Hypothalamus (tissue), 51 donors: ENCODE measurements around the gene TYSND1.
"Not testable (repeated sequence)": the region's sequence is repeated elsewhere in the genome, so short reads cannot be mapped to it uniquely, and the experiment has no call there.

ENCODE experiments used
- DNase-seq, 51 donors: peaks; one replicate each; lab custom pipeline; 2025; lab: John Stamatoyannopoulos, UW

The TYSND1 gene

GRCh38 chr10:70112071-70112470 lies 34.4 kb downstream of the TYSND1 start:
- no peak for DNase-seq

GRCh38 chr10:70111496-70111895 lies 35.0 kb downstream of the TYSND1 start:
- DNase-seq = no peak

- no peak for DNase-seq
These were observed 37.3 kb downstream of the TYSND1 start for GRCh38 chr10:70109064-70109729.

- DNase-seq = no peak
These were observed 39.3 kb downstream of the TYSND1 start for GRCh38 chr10:70106958-70107791.

GRCh38 chr10:70101668-70102067 lies 44.8 kb downstream of the TYSND1 start:
- no peak for DNase-seq

- not testable (repeated sequence) for DNase-seq
These were observed 45.4 kb downstream of the TYSND1 start for GRCh38 chr10:70101068-70101562.

GRCh38 chr10:70098271-70098670 lies 48.2 kb downstream of the TYSND1 start:
- DNase-seq = no peak

GRCh38 chr10:70097459-70097858 lies 49.0 kb downstream of the TYSND1 start:
- no peak for DNase-seq

GRCh38 chr10:70096705-70097420 lies 49.6 kb downstream of the TYSND1 start:
- no peak for DNase-seq

- DNase-seq = no peak
These were observed 50.3 kb downstream of the TYSND1 start for GRCh38 chr10:70096016-70096704.

GRCh38 chr10:70094250-70094649 lies 52.2 kb downstream of the TYSND1 start:
- DNase-seq = no peak

GRCh38 chr10:70093335-70093944 lies 53.1 kb downstream of the TYSND1 start:
- no peak for DNase-seq

GRCh38 chr10:70092389-70092718 lies 54.1 kb downstream of the TYSND1 start:
- DNase-seq = no peak

- DNase-seq = no peak
These were observed 55.5 kb downstream of the TYSND1 start for GRCh38 chr10:70090951-70091350.

- no peak for DNase-seq
These were observed 56.5 kb downstream of the TYSND1 start for GRCh38 chr10:70090013-70090412.

- no peak for DNase-seq
These were observed 58.2 kb downstream of the TYSND1 start for GRCh38 chr10:70088308-70088698.
